Measurements from ENCODE around the gene MRTFB. TPM values are rescaled to one million over a fixed set of nuclear protein-coding genes. Genes with fewer than 3 reads are reported as not detected.

MRTFB gene
- total RNA-seq, 1 donor from 2014 or later = 20.9 TPM

- ATAC-seq (ENCODE audit: low read depth) = no peak
- no peaks in the 10 kb centered on the region for H3K4me1 Mint-ChIP-seq
- H3K27ac Mint-ChIP-seq = no peak overlapping the region
- intact Hi-C loops (cut with micrococcal nuclease) = no loop called here
- H3K9me3 Mint-ChIP-seq = no peaks in the 10 kb centered on the region
- no peak for DNase-seq
- POLR2A ChIA-PET = no interaction called here
- H3K4me3 Mint-ChIP-seq = no peak overlapping the region
- H3K36me3 Mint-ChIP-seq (ENCODE audit: low read depth) = peaks cover 61% of the 10 kb centered on the region
- TF ChIP-seq CTCF (IDR thresholded peaks at IDR 0.05) = no peak
- no peaks in the 10 kb centered on the region for H3K27me3 Mint-ChIP-seq
- CTCF ChIA-PET = no interaction called here
Observed at GRCh38 chr16:14252860-14253259, 181.7 kb downstream of the MRTFB start.

GRCh38 chr16:14263011-14263410 lies 191.9 kb downstream of the MRTFB start:
- ATAC-seq (ENCODE audit: low read depth) (no peak), DNase-seq (no peak)
- Mint-ChIP-seq H3K27me3 (no peaks in the 10 kb centered on the region), H3K27ac (no peak overlapping the region), H3K4me1 (no peaks in the 10 kb centered on the region), H3K9me3 (no peaks in the 10 kb centered on the region), H3K36me3 (ENCODE audit: low read depth) (peaks cover 59% of the 10 kb centered on the region), H3K4me3 (no peak overlapping the region)
- intact Hi-C loops (cut with micrococcal nuclease) = no loop called here
- no peak for TF ChIP-seq CTCF (IDR thresholded peaks at IDR 0.05)
- CTCF ChIA-PET = no interaction called here
- POLR2A ChIA-PET = no interaction called here

GRCh38 chr16:14263769-14264168 lies 192.7 kb downstream of the MRTFB start:
- ATAC-seq (ENCODE audit: low read depth) (no peak), DNase-seq (no peak)
- Mint-ChIP-seq H3K36me3 (ENCODE audit: low read depth) (peaks cover 54% of the 10 kb centered on the region), H3K27me3 (no peaks in the 10 kb centered on the region), H3K9me3 (no peaks in the 10 kb centered on the region), H3K4me3 (no peak overlapping the region), H3K4me1 (no peaks in the 10 kb centered on the region), H3K27ac (no peak overlapping the region)
- no peak for TF ChIP-seq CTCF (IDR thresholded peaks at IDR 0.05)
- intact Hi-C loops (cut with micrococcal nuclease) = no loop called here
- ChIA-PET CTCF (no interaction called here), POLR2A (no interaction called here)

- ChIA-PET CTCF (no interaction called here), POLR2A (no interaction called here)
- no peaks in the 10 kb centered on the region for H3K4me1 Mint-ChIP-seq
- H3K27me3 Mint-ChIP-seq = no peaks in the 10 kb centered on the region
- intact Hi-C loops (cut with micrococcal nuclease) = no loop called here
- TF ChIP-seq CTCF (IDR thresholded peaks at IDR 0.05) = no peak
- no peak overlapping the region for H3K27ac Mint-ChIP-seq
- ATAC-seq (ENCODE audit: low read depth) = no peak
- no peak for DNase-seq
- H3K4me3 Mint-ChIP-seq = no peak overlapping the region
- peaks cover 5% of the 10 kb centered on the region for H3K9me3 Mint-ChIP-seq
- H3K36me3 Mint-ChIP-seq (ENCODE audit: low read depth) = peaks cover 53% of the 10 kb centered on the region
Observed at GRCh38 chr16:14264327-14264943, 193.3 kb downstream of the MRTFB start.

- Mint-ChIP-seq H3K27me3 (no peaks in the 10 kb centered on the region), H3K9me3 (peaks cover 12% of the 10 kb centered on the region), H3K4me3 (no peak overlapping the region), H3K27ac (no peak overlapping the region), H3K4me1 (no peaks in the 10 kb centered on the region), H3K36me3 (ENCODE audit: low read depth) (peaks cover 32% of the 10 kb centered on the region)
- intact Hi-C loops (cut with micrococcal nuclease) = no loop called here
- no peak for TF ChIP-seq CTCF (IDR thresholded peaks at IDR 0.05)
- CTCF ChIA-PET = no interaction called here
- no peak for ATAC-seq (ENCODE audit: low read depth)
- no peak for DNase-seq
- POLR2A ChIA-PET = no interaction called here
Observed at GRCh38 chr16:14268073-14268472, 197.0 kb downstream of the MRTFB start.

Data from activated B cell treated with CpG ODN at 0.5 μM for 24 hours (primary cell).